GM12874 (cell line): ENCODE measurements around the gene GOLGA6A.

ENCODE experiments used
- CTCF ChIP-seq: IDR thresholded peaks from 2 replicates; pipeline ENCODE4 v1.5.1; 2011; ENCODE audit warnings: low read depth, mild to moderate bottlenecking, control low read depth, low read length, moderate library complexity; ENCODE audit not compliant: insufficient read depth

The GOLGA6A gene

DNA sequence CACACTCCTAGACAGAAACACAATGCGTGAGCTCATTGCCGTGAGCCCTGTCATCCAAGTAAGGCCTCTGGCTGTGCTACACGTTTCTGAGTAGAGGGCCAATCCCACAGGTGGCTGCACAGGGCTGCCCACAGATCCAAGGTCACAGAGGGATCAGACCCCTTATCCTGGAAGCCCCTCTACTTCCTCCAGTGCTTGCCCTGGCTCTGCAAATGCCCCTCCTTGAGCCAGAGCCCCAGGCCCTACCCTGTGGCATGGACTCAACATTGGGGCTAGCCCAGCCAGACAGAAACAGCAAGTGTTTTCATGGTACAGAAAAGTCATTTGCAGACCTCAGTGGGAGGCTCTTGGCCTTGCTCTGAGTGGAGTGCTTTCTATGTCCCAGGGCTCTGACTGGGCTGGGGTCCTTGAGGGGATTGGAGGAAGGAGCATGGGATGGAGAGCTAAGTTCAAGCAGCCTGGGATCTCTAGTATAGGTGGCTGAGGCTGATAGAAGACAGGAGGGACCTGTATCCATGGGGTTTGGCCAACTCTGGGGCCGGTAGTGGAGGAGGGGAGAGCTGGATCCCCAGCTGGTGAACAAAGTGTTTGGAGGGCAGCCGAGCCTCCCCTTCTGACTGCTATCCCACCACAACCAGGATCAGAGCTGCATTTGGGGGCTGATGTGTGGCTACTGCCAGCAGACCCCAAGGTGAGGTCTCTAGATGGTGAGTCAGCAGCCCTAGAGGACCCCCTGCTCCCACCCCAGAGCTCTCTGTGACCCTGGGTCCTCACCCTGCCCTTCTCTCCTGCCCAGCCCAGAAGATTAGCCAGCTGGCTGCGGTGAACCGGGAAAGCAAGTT, 38.7 kb downstream of the GOLGA6A start:
- TF ChIP-seq CTCF, result no peak

GRCh38 chr15:74042603-74043424, 39.5 kb downstream of the GOLGA6A start:
- TF ChIP-seq CTCF, result no peak

DNA sequence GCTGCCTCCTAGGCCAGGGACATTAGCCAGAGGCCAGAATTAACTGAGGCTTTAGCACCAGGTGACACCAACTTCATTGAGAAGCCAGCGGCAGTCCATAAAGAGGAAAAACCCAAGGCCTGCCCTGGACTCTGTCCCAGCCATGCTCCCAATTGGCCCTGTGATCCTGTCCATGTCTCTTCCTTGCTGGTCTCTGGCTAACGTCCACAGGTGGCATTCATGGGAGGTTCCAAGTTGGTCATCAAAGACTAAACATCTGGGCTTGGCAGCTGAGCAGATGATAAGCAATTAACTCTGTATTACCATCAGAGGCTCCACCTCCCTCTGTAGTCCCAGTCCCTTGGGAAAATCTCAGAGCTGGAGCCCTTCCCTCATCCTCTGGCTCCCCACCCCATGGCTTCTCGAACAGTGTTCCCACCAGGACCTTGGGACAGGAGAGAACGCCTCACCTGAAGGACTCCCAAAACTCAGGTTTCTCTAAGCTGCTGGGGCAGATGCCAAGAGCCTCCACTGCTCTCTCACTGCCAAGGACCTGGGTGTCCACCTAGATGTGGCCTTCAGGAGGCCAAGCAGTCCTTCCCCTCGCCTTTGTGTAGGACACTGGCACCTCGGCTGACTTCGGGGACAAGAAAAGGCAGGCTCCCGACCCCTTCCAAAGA, 40.4 kb downstream of the GOLGA6A start:
- TF ChIP-seq CTCF, result no peak

DNA sequence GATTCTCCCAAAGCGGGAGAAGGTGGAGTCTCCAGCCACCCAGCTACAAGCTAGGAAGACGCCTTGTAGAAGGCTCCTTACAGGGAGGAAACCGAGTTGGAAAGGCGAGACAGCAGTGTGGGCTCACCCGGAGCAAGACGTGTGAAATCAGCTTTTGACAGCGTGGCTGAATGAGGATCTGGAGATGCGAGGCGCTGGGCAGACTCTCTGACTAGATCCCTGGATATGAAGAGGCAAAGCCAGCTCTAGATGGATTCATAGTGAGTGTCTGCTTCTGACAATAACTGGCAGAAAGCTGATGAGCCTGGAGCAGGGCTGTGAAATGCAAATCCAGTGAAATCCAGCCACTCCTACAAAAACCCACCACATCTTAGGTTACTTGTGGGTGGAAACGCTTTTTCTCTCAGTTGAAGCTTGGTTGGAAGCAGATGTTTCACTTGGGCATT, 41.0 kb downstream of the GOLGA6A start:
- no peak for TF ChIP-seq CTCF

DNA sequence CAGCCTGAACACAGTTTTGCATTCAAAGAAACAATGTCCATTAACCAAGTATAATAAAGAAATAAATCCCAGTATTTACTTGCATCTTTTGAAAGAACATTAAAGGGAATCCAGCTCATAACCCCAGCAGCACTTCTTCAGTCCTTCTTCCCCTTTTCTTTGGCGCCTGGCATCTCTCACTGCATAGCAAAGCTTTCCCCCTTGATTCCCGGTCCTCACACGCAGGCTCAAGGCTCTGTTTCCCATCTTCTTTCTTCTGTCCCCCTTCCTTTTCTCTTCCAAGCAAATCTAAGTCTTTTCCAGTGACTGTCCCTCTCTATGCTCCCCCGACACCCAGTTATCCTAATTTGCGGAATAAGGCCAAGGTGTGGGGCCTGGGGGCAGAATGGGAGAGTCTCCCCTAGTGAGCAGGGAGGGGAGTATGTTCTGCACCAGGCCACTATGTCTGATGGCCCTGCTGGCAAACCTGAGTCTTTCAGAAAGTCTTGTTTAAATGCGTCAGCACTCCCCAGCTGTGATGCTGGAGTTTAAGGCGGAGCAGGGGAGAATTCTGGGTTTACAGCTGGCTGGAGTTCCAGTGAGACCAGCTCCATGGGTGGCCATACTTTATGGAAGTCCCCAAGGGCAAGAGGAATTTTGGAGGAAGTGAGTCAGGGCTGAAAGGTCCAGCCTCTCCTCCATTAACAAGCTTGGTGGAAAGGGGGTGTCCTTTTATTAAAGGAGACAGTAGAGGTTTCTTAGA, 42.1 kb downstream of the GOLGA6A start:
- no peak for TF ChIP-seq CTCF

GRCh38 chr15:74039656-74040010, 42.7 kb downstream of the GOLGA6A start:
- no peak for TF ChIP-seq CTCF
